Activated T-cell treated with anti-CD3 and anti-CD28 coated beads, Interleukin-2, amount 50 U/mL, for 48 hours (primary cell): ENCODE measurements around the gene C22orf23.
"Not testable (repeated sequence)": the region's sequence is repeated elsewhere in the genome, so short reads cannot be mapped to it uniquely, and the experiment has no call there.

Experiments used
- DNase-seq, 2 experiments: peaks; one replicate each; pipeline ENCODE4 v3.0.0-alpha.2; 2020

The C22orf23 gene

GRCh38 chr22:37982151-37982785 is 28.9 kb upstream of the C22orf23 start:
- no peak for DNase-seq

- no peak for DNase-seq
Observed at GRCh38 chr22:37981282-37982011, 28.0 kb upstream of the C22orf23 start.

GRCh38 chr22:37979782-37980181 is 26.4 kb upstream of the C22orf23 start:
- no peak for DNase-seq

- DNase-seq = no peak
Observed at GRCh38 chr22:37976547-37976946, 23.1 kb upstream of the C22orf23 start.

DNA sequence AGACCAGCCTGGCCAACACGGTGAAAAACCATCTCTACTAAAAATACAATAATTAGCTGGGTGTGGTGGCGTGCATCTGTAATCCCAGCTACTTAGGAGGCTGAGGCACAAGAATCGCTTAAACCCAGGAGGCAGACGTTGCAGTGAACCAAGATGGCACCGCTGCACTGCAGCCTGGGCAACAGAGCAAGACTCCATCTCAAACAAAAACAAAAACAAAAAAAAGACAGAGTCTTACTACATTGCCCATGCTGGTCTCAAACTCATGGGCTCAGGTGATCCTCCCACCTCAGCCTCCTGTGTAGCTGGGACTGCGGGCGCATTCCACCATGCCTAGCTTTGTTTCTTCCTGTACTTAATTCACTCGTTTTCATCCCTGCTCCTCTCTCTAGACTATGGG is 22.6 kb upstream of the C22orf23 start:
- DNase-seq = not testable (repeated sequence)

DNA sequence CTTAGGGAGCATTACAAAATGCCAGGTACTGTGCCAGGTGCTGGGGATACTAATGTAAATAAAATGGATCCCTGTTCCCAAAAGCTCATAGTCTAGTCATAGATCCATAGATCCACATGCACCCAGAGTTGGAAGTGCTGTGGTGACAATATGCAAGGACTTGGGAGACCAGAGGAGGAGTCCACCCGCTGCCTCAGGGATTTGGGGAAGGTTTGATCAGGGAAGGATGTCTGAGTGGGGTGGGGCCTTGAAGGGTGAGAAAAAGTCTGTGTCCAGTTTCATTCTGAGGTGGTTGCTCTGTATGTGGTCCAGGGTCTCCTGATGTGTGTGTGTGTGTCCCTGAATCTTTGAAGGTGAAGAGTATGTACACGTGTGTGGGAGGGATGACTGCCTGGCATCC is 21.8 kb upstream of the C22orf23 start:
- DNase-seq = no peak

GRCh38 chr22:37973271-37974170 is 20.1 kb upstream of the C22orf23 start:
- no peak for DNase-seq

DNA sequence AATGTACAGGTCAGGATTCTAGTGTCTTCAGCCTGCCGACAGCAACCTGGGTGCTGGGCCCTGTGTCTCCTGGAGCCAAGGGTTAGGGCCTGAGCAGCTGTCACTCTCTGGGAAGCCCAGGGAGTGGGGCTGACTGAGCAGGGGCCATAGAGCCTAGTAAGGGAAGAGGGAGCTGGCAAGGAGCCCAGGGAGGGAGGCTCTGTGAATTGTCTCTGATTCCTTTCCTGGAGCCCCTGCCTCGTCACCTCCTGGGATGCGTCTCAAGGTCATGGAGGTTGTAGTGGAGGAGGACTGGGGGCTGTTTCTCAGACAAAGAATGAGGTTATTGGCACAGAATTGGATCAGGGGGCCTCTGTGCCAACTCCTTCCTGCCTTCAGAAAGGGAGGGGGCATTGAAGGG is 19.1 kb upstream of the C22orf23 start:
- DNase-seq = no peak

DNA sequence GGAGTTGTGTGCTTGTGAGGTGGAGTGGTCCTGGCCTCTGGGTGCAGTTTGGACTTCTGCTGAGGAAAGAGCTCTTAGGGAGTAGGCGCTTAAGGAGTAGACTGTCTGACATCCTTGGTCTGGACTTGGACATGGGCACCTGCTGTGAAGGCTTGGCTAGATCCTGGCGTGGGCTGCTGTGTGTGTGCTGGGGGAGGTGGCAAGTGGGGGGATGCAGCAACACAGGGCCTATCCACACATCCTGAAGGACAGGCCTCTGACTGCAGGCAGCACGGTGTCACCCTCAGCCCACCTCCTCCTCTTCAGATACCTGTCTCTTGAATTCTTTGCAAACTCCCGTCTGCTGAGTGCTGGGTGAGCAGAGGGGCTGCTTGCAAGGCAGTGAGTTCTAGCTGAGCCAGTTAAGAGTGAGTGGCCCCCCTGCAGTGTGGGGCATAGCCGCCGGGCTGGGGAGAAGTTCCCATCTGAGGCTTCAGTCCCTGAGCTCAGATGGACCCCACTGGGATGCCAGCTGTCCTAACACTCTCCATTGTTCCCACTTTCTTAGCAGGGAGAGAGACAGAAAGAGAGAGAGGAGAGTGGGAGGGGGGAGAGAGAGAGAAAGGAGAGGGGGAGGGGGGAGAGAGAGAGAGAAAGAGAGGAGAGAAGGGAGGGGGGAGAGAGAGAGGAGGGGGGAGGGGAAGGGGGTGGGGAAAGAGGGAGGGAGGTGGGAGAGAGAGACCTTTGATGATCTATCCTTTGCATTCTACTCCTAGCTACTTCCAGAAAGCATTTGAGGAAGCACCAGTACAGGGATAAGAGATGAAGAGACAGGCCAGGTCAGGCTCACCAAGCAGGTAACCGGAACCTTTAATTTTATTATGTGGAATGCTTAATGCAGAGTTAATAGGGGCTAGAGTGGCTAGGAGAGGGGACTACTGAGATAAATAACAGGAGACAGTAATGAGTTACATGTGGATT is 18.4 kb upstream of the C22orf23 start:
- no peak for DNase-seq

DNA sequence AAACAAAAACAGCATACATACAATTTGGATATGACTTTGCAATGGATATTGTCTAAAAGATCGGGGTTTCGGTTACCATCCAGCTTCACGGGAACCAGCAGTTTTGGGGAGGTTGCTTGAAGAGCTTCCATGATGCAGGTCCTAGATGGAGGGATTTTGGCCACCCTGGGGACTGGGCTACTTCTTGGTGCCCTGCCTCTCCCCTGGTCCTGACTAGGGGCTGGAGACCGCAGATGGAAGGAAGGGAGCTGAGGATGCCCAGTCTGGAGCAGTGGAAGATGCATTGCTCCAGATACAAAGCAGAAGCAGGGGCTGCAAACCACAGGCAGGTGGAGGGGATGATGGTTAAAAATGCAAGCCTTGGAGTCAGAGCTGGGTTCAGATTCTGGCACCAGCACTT is 17.5 kb upstream of the C22orf23 start:
- no peak for DNase-seq

DNA sequence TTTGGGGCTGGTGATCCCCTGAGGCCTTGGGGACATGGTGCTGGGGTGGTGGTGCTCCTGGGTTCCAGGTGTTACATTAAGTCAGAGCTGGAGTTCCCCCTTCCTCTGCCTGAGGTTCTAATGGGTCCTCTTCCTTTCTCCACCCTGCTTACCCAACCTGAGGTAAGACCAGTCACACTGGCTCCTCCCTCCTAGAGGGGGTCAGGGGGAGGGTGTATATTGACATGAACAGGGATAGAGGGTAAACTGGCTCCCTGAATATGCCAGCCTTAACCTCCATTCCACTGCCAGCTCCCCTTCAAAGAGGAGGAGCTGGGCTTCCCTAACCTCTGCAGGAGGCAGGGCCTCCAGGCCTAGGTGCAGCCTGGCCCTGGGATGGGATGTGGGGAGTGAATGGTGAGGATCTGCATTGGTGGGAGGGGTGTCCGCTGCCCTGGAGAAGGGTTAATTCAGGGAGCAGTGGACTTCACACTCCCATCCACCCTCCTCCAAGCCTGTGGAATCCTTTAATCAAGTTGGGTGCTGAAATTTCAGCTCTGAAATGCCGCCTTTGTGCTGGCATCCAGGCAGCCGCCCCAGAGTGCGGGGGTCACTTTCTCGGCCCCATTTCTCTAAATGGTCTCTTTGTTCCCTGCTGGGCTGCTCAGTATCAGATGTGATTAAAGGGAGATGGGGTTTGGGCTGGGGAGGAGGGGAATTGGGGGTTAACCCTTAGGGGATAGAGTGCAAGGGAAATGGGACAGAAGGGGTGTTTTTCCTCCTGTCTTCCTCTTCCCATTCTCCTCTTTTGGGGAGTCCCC is 15.3 kb upstream of the C22orf23 start:
- no peak for DNase-seq

DNA sequence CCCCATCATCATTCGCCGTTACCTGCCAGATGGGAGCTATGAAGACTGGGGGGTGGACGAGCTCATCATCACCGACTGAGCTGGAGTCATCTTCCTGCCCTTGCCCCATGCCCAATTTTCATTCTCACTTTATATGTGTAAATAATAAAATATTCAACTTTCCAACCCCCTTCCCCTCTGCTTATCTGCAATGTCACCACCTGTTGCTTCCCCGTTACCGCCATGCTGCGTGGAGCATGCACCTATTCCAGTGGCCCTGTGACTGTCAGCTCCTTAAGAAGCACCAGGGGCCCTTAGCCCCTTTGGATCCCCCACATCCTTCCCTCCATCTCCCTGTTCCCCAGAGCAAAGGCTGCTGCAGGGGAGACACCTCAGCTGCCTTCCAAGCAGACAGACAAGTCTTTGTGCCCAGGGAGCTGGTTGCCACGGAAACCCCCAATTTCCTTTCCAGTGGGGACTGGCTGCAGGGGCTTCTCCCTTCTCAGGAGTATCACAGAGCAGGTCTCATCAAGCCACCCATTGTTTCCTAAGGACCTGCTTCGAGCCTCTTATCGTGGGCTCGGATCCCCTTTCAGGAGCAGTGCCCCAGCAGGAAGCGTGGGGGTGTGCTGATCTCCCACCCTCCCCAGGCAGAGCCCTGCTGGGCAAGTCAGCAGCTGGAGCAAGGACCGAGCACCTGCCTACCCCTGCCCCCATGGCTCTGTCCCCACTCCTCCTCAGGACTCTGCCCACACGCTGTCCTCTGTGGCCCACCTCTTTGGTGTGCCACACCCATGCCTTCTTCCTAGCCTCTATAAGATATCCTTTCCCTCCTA is 14.4 kb upstream of the C22orf23 start:
- DNase-seq = no peak

GRCh38 chr22:37967147-37967546 is 13.7 kb upstream of the C22orf23 start:
- no peak for DNase-seq

GRCh38 chr22:37965940-37966664 is 12.7 kb upstream of the C22orf23 start:
- DNase-seq = no peak

GRCh38 chr22:37961062-37961461 is 7.7 kb upstream of the C22orf23 start:
- DNase-seq = no peak

- DNase-seq = no peak
Observed at GRCh38 chr22:37959231-37959825, 5.9 kb upstream of the C22orf23 start.

DNA sequence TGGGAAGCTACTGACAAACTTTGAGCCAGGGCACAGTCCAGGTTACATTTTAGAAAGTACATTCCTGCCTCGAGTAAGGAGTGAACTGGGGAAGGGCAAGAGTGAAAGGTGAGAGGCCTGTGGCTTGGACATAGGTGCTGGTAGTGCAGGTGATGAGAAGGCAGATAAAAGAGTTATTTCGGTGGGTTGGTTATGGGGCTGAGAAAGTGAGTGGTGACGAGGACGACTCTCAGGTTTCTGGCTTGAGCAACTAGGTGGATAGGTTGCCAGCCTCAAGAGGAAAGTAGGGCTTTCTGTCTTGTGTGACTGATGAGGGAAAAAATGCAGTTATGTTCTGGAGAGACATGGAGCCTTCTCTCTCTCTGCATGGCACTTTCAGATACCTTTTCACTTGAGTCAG is 3.8 kb upstream of the C22orf23 start:
- DNase-seq = no peak

GRCh38 chr22:37955825-37956397 is 2.5 kb upstream of the C22orf23 start:
- DNase-seq = not testable (repeated sequence)

DNA sequence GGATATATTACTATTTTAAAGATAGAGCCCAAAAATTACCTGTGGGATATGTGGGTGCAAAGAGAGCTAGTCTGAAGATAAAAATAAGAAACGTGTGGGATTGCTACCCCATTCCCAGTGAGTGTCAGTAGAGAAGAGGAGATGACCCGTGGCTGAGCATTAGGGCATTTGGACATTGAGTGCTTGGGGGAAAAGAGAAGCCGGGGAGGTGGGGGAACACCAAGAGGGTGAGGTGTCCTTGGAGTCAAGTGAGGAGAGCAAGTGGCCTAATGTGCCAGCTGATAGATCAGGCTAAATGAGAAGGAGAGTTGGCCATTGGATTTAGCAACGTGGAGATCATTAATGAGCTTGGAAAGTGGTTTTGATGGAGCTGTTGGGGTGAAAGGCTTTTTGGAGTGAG is 1.3 kb upstream of the C22orf23 start:
- DNase-seq = no peak
